ENCODE measurements around the gene DHX9.

DNA sequence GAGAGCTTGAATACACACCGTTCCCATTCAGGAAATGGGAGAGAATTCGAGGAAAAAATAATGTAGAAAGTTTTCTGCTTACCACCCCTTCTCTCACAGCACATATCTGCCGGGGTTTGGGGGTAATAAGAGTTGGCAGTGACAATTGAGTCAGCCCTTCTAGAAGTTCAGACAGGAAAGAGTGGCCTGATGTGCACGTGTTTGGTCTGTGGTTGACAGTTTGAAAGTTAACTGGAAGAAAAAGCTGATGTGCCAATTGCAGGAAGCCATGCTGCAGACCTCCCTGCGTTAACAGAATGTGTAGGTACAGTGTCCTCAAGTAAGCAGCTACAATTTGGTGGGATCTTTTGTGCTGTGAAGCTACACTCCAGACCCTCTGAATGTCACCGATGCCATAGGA is 50.9 kb downstream of the DHX9 start:
- TF ChIP-seq CTCF (IDR thresholded peaks at IDR 0.05; ENCODE audit: low read depth, low read length, poor library complexity, severe bottlenecking) (no peak), EZH2phosphoT487 (IDR thresholded peaks at IDR 0.05; ENCODE audit: borderline replicate concordance, low read length) (no peak)

Data from DOHH2 (cell line).